GM12864 (cell line): ENCODE measurements around the gene SLITRK4.
A peak's percentile ranks its signal among the peaks of the same experiment; 100 is the strongest.

Source experiments
- DNase-seq: peaks from one replicate; pipeline ENCODE4 v3.0.0-alpha.2; 2011; ENCODE audit warnings: low read depth
- H3K4me3 ChIP-seq: 2 replicates; pipeline ENCODE4 v1.5.1; 2011; ENCODE audit warnings: mild to moderate bottlenecking, low read depth, low read length, control low read depth
- TF ChIP-seq, protein P1 (sequence below): IDR thresholded peaks from 2 replicates; pipeline ENCODE4 v1.5.1; 2011; ENCODE audit warnings: low read depth, mild to moderate bottlenecking, moderate library complexity, low read length, control low read depth, inconsistent platforms; ENCODE audit errors: missing control alignments

The SLITRK4 gene, protein sequence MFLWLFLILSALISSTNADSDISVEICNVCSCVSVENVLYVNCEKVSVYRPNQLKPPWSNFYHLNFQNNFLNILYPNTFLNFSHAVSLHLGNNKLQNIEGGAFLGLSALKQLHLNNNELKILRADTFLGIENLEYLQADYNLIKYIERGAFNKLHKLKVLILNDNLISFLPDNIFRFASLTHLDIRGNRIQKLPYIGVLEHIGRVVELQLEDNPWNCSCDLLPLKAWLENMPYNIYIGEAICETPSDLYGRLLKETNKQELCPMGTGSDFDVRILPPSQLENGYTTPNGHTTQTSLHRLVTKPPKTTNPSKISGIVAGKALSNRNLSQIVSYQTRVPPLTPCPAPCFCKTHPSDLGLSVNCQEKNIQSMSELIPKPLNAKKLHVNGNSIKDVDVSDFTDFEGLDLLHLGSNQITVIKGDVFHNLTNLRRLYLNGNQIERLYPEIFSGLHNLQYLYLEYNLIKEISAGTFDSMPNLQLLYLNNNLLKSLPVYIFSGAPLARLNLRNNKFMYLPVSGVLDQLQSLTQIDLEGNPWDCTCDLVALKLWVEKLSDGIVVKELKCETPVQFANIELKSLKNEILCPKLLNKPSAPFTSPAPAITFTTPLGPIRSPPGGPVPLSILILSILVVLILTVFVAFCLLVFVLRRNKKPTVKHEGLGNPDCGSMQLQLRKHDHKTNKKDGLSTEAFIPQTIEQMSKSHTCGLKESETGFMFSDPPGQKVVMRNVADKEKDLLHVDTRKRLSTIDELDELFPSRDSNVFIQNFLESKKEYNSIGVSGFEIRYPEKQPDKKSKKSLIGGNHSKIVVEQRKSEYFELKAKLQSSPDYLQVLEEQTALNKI

DNA sequence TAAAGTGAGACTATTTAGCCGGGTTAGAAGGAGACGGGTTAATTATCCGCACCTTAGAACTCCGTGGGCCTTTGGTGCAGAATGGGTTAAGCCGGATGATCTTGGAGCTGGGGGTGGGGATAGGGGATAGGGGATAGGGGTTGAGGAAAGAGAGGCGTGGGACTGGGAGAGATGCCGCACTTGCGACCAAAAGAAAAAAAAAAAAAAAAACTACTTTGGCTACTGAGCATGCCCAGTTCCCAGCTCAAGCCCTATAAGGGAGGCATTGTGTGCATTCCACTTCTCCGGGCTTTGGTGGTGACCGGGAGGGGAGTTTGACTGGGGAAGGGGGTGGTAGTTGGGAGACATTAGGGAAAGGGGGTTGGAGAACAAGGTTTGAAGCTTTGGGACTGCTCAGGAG, at the start of gene SLITRK4:
Gene SLITRK4, minus strand, starts transcription at position 187 of the 400 bp plus-strand sequence. CDS start 4,993 bp downstream, outside the sequence.
- TF ChIP-seq, protein P1, sequence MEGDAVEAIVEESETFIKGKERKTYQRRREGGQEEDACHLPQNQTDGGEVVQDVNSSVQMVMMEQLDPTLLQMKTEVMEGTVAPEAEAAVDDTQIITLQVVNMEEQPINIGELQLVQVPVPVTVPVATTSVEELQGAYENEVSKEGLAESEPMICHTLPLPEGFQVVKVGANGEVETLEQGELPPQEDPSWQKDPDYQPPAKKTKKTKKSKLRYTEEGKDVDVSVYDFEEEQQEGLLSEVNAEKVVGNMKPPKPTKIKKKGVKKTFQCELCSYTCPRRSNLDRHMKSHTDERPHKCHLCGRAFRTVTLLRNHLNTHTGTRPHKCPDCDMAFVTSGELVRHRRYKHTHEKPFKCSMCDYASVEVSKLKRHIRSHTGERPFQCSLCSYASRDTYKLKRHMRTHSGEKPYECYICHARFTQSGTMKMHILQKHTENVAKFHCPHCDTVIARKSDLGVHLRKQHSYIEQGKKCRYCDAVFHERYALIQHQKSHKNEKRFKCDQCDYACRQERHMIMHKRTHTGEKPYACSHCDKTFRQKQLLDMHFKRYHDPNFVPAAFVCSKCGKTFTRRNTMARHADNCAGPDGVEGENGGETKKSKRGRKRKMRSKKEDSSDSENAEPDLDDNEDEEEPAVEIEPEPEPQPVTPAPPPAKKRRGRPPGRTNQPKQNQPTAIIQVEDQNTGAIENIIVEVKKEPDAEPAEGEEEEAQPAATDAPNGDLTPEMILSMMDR: no peak
- DNase-seq: no peak
- H3K4me3 ChIP-seq: no peak within 1 kb of the TSS

DNA sequence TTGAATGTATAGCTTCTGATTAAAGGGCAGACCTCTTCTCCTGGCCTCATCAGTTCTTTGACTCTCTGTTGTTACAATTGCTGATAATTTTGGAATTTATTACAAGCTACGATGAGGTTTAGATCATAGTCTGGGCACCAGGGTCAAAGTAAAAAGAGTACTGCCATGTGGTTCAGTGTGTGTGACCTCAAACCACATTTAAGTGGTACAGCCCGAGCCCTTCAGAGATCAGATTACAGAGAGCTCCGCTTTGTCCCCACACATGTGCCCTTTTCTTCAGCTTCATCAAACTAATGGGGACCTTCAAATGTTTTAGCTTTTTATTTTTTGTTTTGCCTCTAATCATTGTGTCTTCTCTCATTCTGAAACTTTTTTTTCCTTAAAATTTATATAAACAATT, 47.6 kb upstream of the SLITRK4 start:
- TF ChIP-seq, protein P1: no peak
- no peak for DNase-seq

DNA sequence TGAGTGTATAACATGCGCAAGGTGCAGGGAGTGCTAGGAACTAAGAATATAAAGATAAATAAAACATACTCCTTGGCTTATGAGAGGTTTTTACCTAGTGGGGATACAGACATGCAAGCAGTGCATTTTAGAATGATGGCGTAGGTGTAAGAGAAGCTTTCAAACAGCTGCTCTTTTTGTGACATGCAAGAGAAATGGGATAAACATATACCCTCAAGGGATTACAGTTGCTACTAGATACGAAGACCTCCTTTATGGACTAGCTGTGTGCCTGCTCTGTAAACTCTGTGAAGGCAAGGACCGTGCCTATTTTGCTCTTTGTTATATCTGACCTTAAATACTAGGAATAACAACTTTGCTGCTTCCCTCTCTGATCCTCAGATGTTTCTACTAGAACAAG, 39.0 kb upstream of the SLITRK4 start:
- TF ChIP-seq, protein P1: no peak
- no peak overlapping the region for H3K4me3 ChIP-seq
- no peak for DNase-seq

More for the DNA sequence above, 47.6 kb upstream of the SLITRK4 start:
- no peak overlapping the region for H3K4me3 ChIP-seq

DNA sequence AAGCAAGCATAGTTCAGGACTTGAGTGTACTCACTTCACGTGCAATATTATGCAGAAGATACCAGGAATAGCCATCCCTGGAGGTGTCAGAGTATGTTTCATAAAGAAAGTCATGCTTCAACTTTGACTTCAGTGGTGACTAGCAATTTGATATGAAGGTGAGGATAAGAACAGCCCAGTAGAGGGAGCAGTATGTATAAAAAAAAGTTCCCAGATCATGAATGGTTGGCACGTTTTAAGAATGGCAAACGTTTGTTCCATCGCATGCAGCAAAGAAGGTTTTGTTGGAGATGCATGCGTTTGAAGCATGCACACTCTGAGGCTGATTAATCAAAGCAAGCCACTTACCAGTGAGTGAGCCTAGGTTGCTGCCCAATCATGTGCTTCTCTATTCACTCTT, 33.5 kb upstream of the SLITRK4 start:
- no peak overlapping the region for H3K4me3 ChIP-seq
- no peak for DNase-seq
- TF ChIP-seq, protein P1: no peak

DNA sequence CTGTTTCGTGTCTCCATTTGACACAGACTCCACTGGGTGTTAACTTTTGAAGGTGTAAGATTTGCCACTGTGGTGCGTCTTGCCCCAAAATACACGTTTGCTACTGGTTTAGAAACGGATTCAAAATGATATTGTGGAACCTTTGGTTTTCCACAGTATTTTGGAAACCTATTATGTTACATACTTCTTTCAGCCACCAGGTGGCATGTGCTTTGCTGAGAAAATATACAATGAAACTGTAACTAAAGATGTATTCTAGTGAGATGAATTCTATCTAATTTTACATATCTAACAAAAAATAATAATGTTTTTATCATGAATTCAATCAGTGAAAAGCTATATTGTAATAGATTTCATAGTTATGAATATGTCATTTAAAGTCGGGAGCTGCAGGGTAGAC, 28.4 kb upstream of the SLITRK4 start:
- DNase-seq: no peak
- TF ChIP-seq, protein P1: peak; percentile 15
- H3K4me3 ChIP-seq: no peak overlapping the region

DNA sequence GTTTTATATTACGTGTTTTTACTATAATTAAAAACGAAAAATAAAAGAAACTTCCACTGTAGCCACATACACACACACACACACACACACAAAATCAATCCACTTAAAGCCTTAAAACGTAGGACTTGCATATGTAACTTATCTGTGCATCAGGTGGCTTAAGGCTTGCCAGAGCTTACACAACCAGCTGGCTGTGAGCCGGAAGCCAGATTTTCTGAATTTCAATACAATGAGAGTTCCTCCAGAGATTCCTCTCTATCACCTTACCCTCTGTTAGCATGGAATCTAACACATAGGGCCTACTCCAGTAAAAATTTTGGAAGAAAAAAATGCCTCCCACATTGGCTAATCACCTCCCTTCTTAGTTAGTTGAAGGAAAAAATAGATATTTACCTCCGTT, 27.9 kb upstream of the SLITRK4 start:
- TF ChIP-seq, protein P1: no peak
- no peak overlapping the region for H3K4me3 ChIP-seq
- no peak for DNase-seq
